H9 (cell line): Measurements from ENCODE around the gene TSR1. TPM values are rescaled to one million over a fixed set of nuclear protein-coding genes. Genes with fewer than 3 reads are reported as not detected.

Source experiments
- DNase-seq: peaks from one replicate; pipeline ENCODE4 v3.0.0-alpha.2; 2017
- H2AFZ ChIP-seq: one replicate; pipeline ENCODE4 v1.6.1; 2013; ENCODE audit warnings: mild to moderate bottlenecking, low read length, control low read depth, moderate library complexity
- H2AK5ac ChIP-seq: 2 replicates; pipeline ENCODE4 v1.6.1; 2013; ENCODE audit warnings: low read length, control low read depth, mixed read lengths; ENCODE audit not compliant: insufficient read length
- H2BK120ac ChIP-seq: one replicate; pipeline ENCODE4 v1.6.1; 2013; ENCODE audit warnings: low read depth, mild to moderate bottlenecking, low read length, control low read depth, inconsistent platforms; ENCODE audit not compliant: poor library complexity, severe bottlenecking
- H2BK12ac ChIP-seq: 2 replicates; pipeline ENCODE4 v1.6.1; 2013; ENCODE audit warnings: low read length, control low read depth, mixed read lengths, low read depth; ENCODE audit not compliant: insufficient read length
- H2BK15ac ChIP-seq: 2 replicates; pipeline ENCODE4 v1.6.1; 2013; ENCODE audit warnings: low read depth, low read length, control low read depth
- H2BK20ac ChIP-seq: one replicate; pipeline ENCODE4 v1.6.1; 2013; ENCODE audit warnings: low read depth, mild to moderate bottlenecking, low read length, control low read depth, inconsistent platforms; ENCODE audit not compliant: poor library complexity, severe bottlenecking
- H2BK5ac ChIP-seq: 2 replicates; pipeline ENCODE4 v1.6.1; 2013; ENCODE audit warnings: low read length, control low read depth, mixed read lengths; ENCODE audit not compliant: insufficient read length
- H3K14ac ChIP-seq: 2 replicates; pipeline ENCODE4 v1.6.1; 2013; ENCODE audit warnings: low read length, control low read depth; ENCODE audit not compliant: insufficient read depth
- H3K18ac ChIP-seq: 2 replicates; pipeline ENCODE4 v1.6.1; 2013; ENCODE audit warnings: low read depth, mild to moderate bottlenecking, mixed read lengths, low read length, control low read depth; ENCODE audit not compliant: insufficient read length
- H3K23ac ChIP-seq: 2 replicates; pipeline ENCODE4 v1.6.1; 2013; ENCODE audit warnings: low read length, control low read depth, mixed read lengths, low read depth; ENCODE audit not compliant: insufficient read length
- H3K23me2 ChIP-seq: 2 replicates; pipeline ENCODE4 v1.6.1; 2013; ENCODE audit warnings: low read depth, mild to moderate bottlenecking, mixed read lengths, low read length, control low read depth; ENCODE audit not compliant: insufficient read length, poor library complexity, severe bottlenecking
- H3K27ac ChIP-seq: 2 replicates; pipeline ENCODE4 v1.5.1; 2013; ENCODE audit warnings: low read length, control low read depth, mixed read lengths, low read depth; ENCODE audit not compliant: insufficient read length
- H3K27me3 ChIP-seq: 2 replicates; pipeline ENCODE4 v1.6.1; 2013; ENCODE audit warnings: low read length, control low read depth, inconsistent platforms; ENCODE audit not compliant: insufficient read depth
- H3K4ac ChIP-seq: 2 replicates; pipeline ENCODE4 v1.6.1; 2013; ENCODE audit warnings: low read depth, mild to moderate bottlenecking, control low read depth, inconsistent platforms, low read length, moderate library complexity
- H3K4me1 ChIP-seq: 2 replicates; pipeline ENCODE4 v1.6.1; 2013; ENCODE audit warnings: low read length, control low read depth, inconsistent platforms; ENCODE audit not compliant: insufficient read depth
- H3K4me2 ChIP-seq: 2 replicates; pipeline ENCODE4 v1.6.1; 2013; ENCODE audit warnings: low read length, control low read depth, mixed read lengths; ENCODE audit not compliant: insufficient read length, insufficient read depth
- H3K56ac ChIP-seq: 2 replicates; pipeline ENCODE4 v1.6.1; 2013; ENCODE audit warnings: low read depth, mild to moderate bottlenecking, mixed read lengths, low read length, control low read depth; ENCODE audit not compliant: insufficient read length
- H3K79me1 ChIP-seq: 2 replicates; pipeline ENCODE4 v1.6.1; 2013; ENCODE audit warnings: low read depth, mild to moderate bottlenecking, moderate library complexity, low read length, control low read depth, inconsistent platforms; ENCODE audit not compliant: insufficient read depth, poor library complexity, severe bottlenecking
- H3K79me2 ChIP-seq: 2 replicates; pipeline ENCODE4 v1.6.1; 2013; ENCODE audit warnings: low read length, control low read depth, inconsistent platforms; ENCODE audit not compliant: insufficient read depth
- H3K9ac ChIP-seq: 2 replicates; pipeline ENCODE4 v1.6.1; 2013; ENCODE audit warnings: low read length, control low read depth, mixed read lengths; ENCODE audit not compliant: insufficient read length; ENCODE audit errors: extremely low read depth
- H3K9me3 ChIP-seq: one replicate; pipeline ENCODE4 v1.6.1; 2013; ENCODE audit warnings: low read depth, low read length, inconsistent platforms; ENCODE audit not compliant: control insufficient read depth
- H3T11ph ChIP-seq: one replicate; pipeline ENCODE4 v1.6.1; 2013; ENCODE audit warnings: mild to moderate bottlenecking, low read length, control low read depth, inconsistent platforms
- H4K20me1 ChIP-seq: one replicate; pipeline ENCODE4 v1.6.1; 2013; ENCODE audit not compliant: control insufficient read depth, insufficient read length, insufficient read depth
- H4K5ac ChIP-seq: 2 replicates; pipeline ENCODE4 v1.6.1; 2013; ENCODE audit warnings: low read depth, mild to moderate bottlenecking, mixed read lengths, low read length, control low read depth; ENCODE audit not compliant: insufficient read length
- H4K8ac ChIP-seq: replicated peaks from 2 replicates; pipeline ENCODE4 v1.6.1; 2013; ENCODE audit warnings: low read length, control low read depth, mixed read lengths, low read depth; ENCODE audit not compliant: insufficient read length
- H4K91ac ChIP-seq: 2 replicates; pipeline ENCODE4 v1.6.1; 2013; ENCODE audit warnings: low read depth, mild to moderate bottlenecking, moderate library complexity, mixed read lengths, low read length, control low read depth; ENCODE audit not compliant: insufficient read length
- H3K27ac Mint-ChIP-seq, 3 experiments: 2 replicates in 2 of 3; 3 replicates in 1 of 3; pipeline ENCODE4 v1.8.0; 2020 to 2021; ENCODE audit warnings: mixed read lengths in 3 of 3, mild to moderate bottlenecking in 1 of 3, moderate library complexity in 1 of 3
- H3K27me3 Mint-ChIP-seq: 2 replicates; pipeline ENCODE4 v1.8.0; 2021; ENCODE audit warnings: low read depth, mild to moderate bottlenecking, moderate library complexity, mixed read lengths
- H3K36me3 Mint-ChIP-seq, 3 experiments: 2 replicates in 2 of 3; 3 replicates in 1 of 3; pipeline ENCODE4 v1.8.0; 2020 to 2021; ENCODE audit warnings: low read depth in 3 of 3, mixed read lengths in 3 of 3; ENCODE audit not compliant: insufficient read depth in 1 of 3
- H3K4me1 Mint-ChIP-seq, 2 experiments: 2 replicates each; pipeline ENCODE4 v1.8.0; 2020; ENCODE audit warnings: mixed read lengths in 2 of 2
- H3K4me3 Mint-ChIP-seq, 2 experiments: 2 replicates in 1 of 2; 3 replicates in 1 of 2; pipeline ENCODE4 v1.8.0; 2020 to 2021; ENCODE audit warnings: mild to moderate bottlenecking in 2 of 2, mixed read lengths in 2 of 2, moderate library complexity in 1 of 2
- H3K9me3 Mint-ChIP-seq, 2 experiments: 2 replicates in 1 of 2; 3 replicates in 1 of 2; pipeline ENCODE4 v1.8.0; 2020; ENCODE audit warnings: mild to moderate bottlenecking in 2 of 2, mixed read lengths in 2 of 2, moderate library complexity in 1 of 2
- WGBS: extraction: QIAGEN DNeasy Blood & Tissue Kit; methylation state at CpG from one replicate; pipeline ENCODE4 v1.1.7; 2013; ENCODE audit warnings: missing lambda C conversion rate, low lambda C conversion rate, mixed read lengths; ENCODE audit not compliant: insufficient read length; ENCODE audit errors: extremely low coverage; 5-methylcytosine and 5-hydroxymethylcytosine counted together
- total RNA-seq: library from RNA; stranded (reverse); gene quantifications from 2 replicates; pipeline ENCODE4 v1.2.1, GENCODE V29; 2021
- TF ChIP-seq, protein P1 (sequence below): fragments of 200-600 bp; sonication (generic); conservative IDR thresholded peaks from 3 replicates; pipeline ENCODE4 v1.8.0; 2021; ENCODE audit warnings: antibody characterized with exemption, mild to moderate bottlenecking

The TSR1 gene
- total RNA-seq, 1 experiment from 2014 or later, result 81.1 TPM

DNA sequence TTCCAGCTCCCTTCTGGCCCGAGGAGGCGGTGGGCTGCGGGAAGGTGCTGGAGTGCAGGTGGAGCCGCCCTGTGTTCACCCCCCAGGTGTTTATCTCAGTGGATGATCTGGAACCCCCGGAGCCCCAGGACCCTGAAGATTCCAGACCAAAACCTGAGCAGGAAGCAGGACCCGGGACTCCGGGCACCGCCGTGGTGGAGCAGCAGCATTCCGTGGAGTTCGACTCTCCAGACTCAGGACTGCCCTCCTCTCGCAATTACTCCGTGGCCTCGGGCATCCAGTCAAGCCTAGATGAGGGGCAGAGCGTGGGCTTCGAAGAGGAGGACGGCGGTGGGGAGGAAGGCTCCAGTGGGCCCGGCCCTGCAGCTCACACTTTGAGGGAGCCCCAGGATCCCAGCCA is 39.1 kb upstream of the TSR1 start:
- no peak overlapping the region for H3K9ac ChIP-seq
- no peaks in the 10 kb centered on the region for H3K79me2 ChIP-seq
- H3K4me2 ChIP-seq, result no peak overlapping the region
- H3K18ac ChIP-seq, result no peak overlapping the region
- Mint-ChIP-seq H3K9me3 (no peaks in the 10 kb centered on the region), H3K4me3 (no peak overlapping the region), H3K27ac (no peak overlapping the region), H3K4me1 (peaks cover under 1 to 6% of the 10 kb centered on the region in 2 experiments; a peak in 2 of 4 replicates), H3K36me3 (peaks cover 3 to 37% (median 30%) of the 10 kb centered on the region in 3 experiments; a peak in 6 of 7 replicates), H3K27me3 (no peaks in the 10 kb centered on the region)
- H3K14ac ChIP-seq, result no peak overlapping the region
- no peak overlapping the region for H2BK120ac ChIP-seq
- no peak overlapping the region for H2BK20ac ChIP-seq
- H3K23me2 ChIP-seq, result no peaks in the 10 kb centered on the region
- H3K79me1 ChIP-seq, result no peaks in the 10 kb centered on the region
- H3K56ac ChIP-seq, result no peak overlapping the region
- WGBS, result no CpG with 5 or more reads among the region's 19 CpGs
- H2AK5ac ChIP-seq, result no peak overlapping the region
- no peak overlapping the region for H3K23ac ChIP-seq
- no peak overlapping the region for H3K4ac ChIP-seq
- no peak overlapping the region for H2AFZ ChIP-seq
- DNase-seq, result no peak
- H4K91ac ChIP-seq, result no peak overlapping the region
- TF ChIP-seq, protein P1, sequence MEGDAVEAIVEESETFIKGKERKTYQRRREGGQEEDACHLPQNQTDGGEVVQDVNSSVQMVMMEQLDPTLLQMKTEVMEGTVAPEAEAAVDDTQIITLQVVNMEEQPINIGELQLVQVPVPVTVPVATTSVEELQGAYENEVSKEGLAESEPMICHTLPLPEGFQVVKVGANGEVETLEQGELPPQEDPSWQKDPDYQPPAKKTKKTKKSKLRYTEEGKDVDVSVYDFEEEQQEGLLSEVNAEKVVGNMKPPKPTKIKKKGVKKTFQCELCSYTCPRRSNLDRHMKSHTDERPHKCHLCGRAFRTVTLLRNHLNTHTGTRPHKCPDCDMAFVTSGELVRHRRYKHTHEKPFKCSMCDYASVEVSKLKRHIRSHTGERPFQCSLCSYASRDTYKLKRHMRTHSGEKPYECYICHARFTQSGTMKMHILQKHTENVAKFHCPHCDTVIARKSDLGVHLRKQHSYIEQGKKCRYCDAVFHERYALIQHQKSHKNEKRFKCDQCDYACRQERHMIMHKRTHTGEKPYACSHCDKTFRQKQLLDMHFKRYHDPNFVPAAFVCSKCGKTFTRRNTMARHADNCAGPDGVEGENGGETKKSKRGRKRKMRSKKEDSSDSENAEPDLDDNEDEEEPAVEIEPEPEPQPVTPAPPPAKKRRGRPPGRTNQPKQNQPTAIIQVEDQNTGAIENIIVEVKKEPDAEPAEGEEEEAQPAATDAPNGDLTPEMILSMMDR, result no peak
- no peak overlapping the region for H2BK15ac ChIP-seq
- H4K8ac ChIP-seq, result no peak overlapping the region
- H4K20me1 ChIP-seq, result no peaks in the 10 kb centered on the region
- H2BK5ac ChIP-seq, result no peak overlapping the region
- H3K27ac ChIP-seq, result no peak overlapping the region
- H3K27me3 ChIP-seq, result no peaks in the 10 kb centered on the region
- H3K4me1 ChIP-seq, result no peaks in the 10 kb centered on the region
- no peak overlapping the region for H4K5ac ChIP-seq
- H3T11ph ChIP-seq, result no peak overlapping the region
- no peak overlapping the region for H2BK12ac ChIP-seq
- H3K9me3 ChIP-seq, result no peaks in the 10 kb centered on the region
